Loucy (cell line): Measurements from ENCODE around the gene KDSR.
"Not testable (repeated sequence)": the region's sequence is repeated elsewhere in the genome, so short reads cannot be mapped to it uniquely, and the experiment has no call there.

Experiments
- H2AFZ ChIP-seq: fragments of 200-600 bp; sonication (generic); 2 replicates; pipeline ENCODE4 v1.6.0; 2016; ENCODE audit warnings: antibody characterized with exemption, mild to moderate bottlenecking, low read length, moderate library complexity
- H3F3A ChIP-seq: fragments of 200-600 bp; 2 replicates; pipeline ENCODE4 v1.6.0; 2016; ENCODE audit warnings: antibody characterized with exemption, low read depth, mild to moderate bottlenecking
- H3K27me3 ChIP-seq: fragments of 200-600 bp; sonication (generic); 2 replicates; pipeline ENCODE4 v1.6.1; 2014; ENCODE audit warnings: low read length, mild to moderate bottlenecking; ENCODE audit not compliant: insufficient read depth, poor library complexity, severe bottlenecking
- H3K36me3 ChIP-seq: fragments of 200-600 bp; sonication (generic); 2 replicates; pipeline ENCODE4 v1.6.1; 2016; ENCODE audit warnings: low read length; ENCODE audit not compliant: insufficient read depth
- H3K4me1 ChIP-seq: fragments of 200-600 bp; sonication (generic); 2 replicates; pipeline ENCODE4 v1.5.1; 2014; ENCODE audit warnings: low read length, mild to moderate bottlenecking; ENCODE audit not compliant: insufficient read depth, poor library complexity, severe bottlenecking
- H3K4me2 ChIP-seq: fragments of 200-600 bp; sonication (generic); 2 replicates; pipeline ENCODE4 v1.6.0; 2014; ENCODE audit warnings: antibody characterized with exemption, low read length, low read depth, mild to moderate bottlenecking; ENCODE audit not compliant: poor library complexity, severe bottlenecking
- H3K4me3 ChIP-seq: fragments of 200-600 bp; sonication (generic); 2 replicates; pipeline ENCODE4 v1.5.1; 2014; ENCODE audit warnings: low read length, mild to moderate bottlenecking, mixed read lengths; ENCODE audit not compliant: poor library complexity, severe bottlenecking
- H3K79me2 ChIP-seq: fragments of 200-600 bp; sonication (generic); 2 replicates; pipeline ENCODE4 v1.6.1; 2014; ENCODE audit warnings: low read length; ENCODE audit not compliant: insufficient read depth
- H3K9ac ChIP-seq: fragments of 200-600 bp; sonication (generic); 2 replicates; pipeline ENCODE4 v1.6.0; 2014; ENCODE audit warnings: mild to moderate bottlenecking, low read depth, low read length, moderate library complexity; ENCODE audit not compliant: poor library complexity, severe bottlenecking
- H3K9me2 ChIP-seq: fragments of 200-600 bp; sonication (generic); replicated peaks from 2 replicates; pipeline ENCODE4 v1.6.1; 2016; ENCODE audit warnings: low read depth, low read length, mixed read lengths
- H3K9me3 ChIP-seq: fragments of 200-600 bp; sonication (generic); 2 replicates; pipeline ENCODE4 v1.6.1; 2014; ENCODE audit warnings: mild to moderate bottlenecking, antibody characterized with exemption, low read length, low read depth; ENCODE audit not compliant: insufficient read depth
- H4K20me1 ChIP-seq: fragments of 200-600 bp; sonication (generic); 2 replicates; pipeline ENCODE4 v1.6.0; 2014; ENCODE audit warnings: antibody characterized with exemption, low read length, mild to moderate bottlenecking; ENCODE audit not compliant: insufficient read depth, poor library complexity, severe bottlenecking
- EZH2phosphoT487 ChIP-seq: fragments of 200-600 bp; IDR thresholded peaks from 2 replicates; pipeline ENCODE4 v1.6.1; 2018; ENCODE audit warnings: antibody characterized with exemption, mild to moderate bottlenecking, moderate library complexity, borderline replicate concordance
- TF ChIP-seq, protein P1 (sequence below): fragments of 200-600 bp; sonication (generic); conservative IDR thresholded peaks from 2 replicates; pipeline ENCODE4 v1.5.1; 2014; ENCODE audit warnings: mild to moderate bottlenecking, antibody characterized with exemption, low read length

The KDSR gene

GRCh38 chr18:63363951-63364350 is 3.1 kb downstream of the KDSR start:
- H3K27me3 ChIP-seq: no peaks in the 10 kb centered on the region
- H3K36me3 ChIP-seq: peaks cover 17% of the 10 kb centered on the region; the same call in 1 of the 2 replicates
- H3K9me3 ChIP-seq: no peaks in the 10 kb centered on the region
- H3K4me1 ChIP-seq: peaks cover 24% of the 10 kb centered on the region
- TF ChIP-seq, protein P1, sequence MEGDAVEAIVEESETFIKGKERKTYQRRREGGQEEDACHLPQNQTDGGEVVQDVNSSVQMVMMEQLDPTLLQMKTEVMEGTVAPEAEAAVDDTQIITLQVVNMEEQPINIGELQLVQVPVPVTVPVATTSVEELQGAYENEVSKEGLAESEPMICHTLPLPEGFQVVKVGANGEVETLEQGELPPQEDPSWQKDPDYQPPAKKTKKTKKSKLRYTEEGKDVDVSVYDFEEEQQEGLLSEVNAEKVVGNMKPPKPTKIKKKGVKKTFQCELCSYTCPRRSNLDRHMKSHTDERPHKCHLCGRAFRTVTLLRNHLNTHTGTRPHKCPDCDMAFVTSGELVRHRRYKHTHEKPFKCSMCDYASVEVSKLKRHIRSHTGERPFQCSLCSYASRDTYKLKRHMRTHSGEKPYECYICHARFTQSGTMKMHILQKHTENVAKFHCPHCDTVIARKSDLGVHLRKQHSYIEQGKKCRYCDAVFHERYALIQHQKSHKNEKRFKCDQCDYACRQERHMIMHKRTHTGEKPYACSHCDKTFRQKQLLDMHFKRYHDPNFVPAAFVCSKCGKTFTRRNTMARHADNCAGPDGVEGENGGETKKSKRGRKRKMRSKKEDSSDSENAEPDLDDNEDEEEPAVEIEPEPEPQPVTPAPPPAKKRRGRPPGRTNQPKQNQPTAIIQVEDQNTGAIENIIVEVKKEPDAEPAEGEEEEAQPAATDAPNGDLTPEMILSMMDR: no peak
- H2AFZ ChIP-seq: no peak overlapping the region
- no peak overlapping the region for H3K9ac ChIP-seq
- no peak overlapping the region for H3K4me3 ChIP-seq
- no peaks in the 10 kb centered on the region for H3F3A ChIP-seq
- H3K4me2 ChIP-seq: peak overlapping the region; percentile 99
- peaks cover 21% of the 10 kb centered on the region; the same call in 1 of the 2 replicates for H3K79me2 ChIP-seq
- H3K9me2 ChIP-seq: no peaks in the 10 kb centered on the region
- H4K20me1 ChIP-seq: peaks cover 25% of the 10 kb centered on the region

DNA sequence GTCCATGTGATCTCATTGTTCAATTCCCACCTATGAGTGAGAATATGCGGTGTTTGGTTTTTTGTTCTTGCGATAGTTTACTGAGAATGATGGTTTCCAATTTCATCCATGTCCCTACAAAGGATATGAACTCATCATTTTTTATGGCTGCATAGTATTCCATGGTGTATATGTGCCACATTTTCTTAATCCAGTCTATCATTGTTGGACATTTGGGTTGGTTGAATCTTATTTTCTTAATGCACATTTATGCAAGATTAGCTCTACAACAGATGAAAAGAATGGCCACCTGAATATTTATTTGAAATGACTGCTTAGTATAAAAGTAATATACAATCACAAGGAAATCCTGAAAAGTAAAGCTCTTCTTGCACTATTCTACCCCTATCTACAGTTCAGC is 3.6 kb downstream of the KDSR start:
- not testable (repeated sequence) for H2AFZ ChIP-seq, H3K27me3 ChIP-seq, H3K9me2 ChIP-seq, H3K9me3 ChIP-seq, H3K4me2 ChIP-seq, H3F3A ChIP-seq, H3K4me3 ChIP-seq, H3K9ac ChIP-seq
- Histone ChIP-seq H3K4me1 (peaks cover 24% of the 10 kb centered on the region), H3K79me2 (peaks cover 21% of the 10 kb centered on the region; the same call in 1 of the 2 replicates), H4K20me1 (peaks cover 25% of the 10 kb centered on the region), H3K36me3 (peaks cover 17% of the 10 kb centered on the region; the same call in 1 of the 2 replicates)

- Histone ChIP-seq H3K9ac (no peak overlapping the region), H3K4me2 (no peak overlapping the region), H3F3A (no peaks in the 10 kb centered on the region), H3K36me3 (peaks cover 28% of the 10 kb centered on the region; the same call in 1 of the 2 replicates), H3K79me2 (no peaks in the 10 kb centered on the region), H3K27me3 (no peaks in the 10 kb centered on the region), H4K20me1 (no peaks in the 10 kb centered on the region), H3K4me3 (no peak overlapping the region), H2AFZ (no peak overlapping the region), H3K9me2 (no peaks in the 10 kb centered on the region), H3K4me1 (no peaks in the 10 kb centered on the region), H3K9me3 (no peaks in the 10 kb centered on the region)
- TF ChIP-seq, protein P1: no peak
- TF ChIP-seq EZH2phosphoT487: no peak
Measured at GRCh38 chr18:63356272-63356896, 10.6 kb downstream of the KDSR start.

- Histone ChIP-seq H3K4me2 (no peak overlapping the region), H2AFZ (no peak overlapping the region), H3K36me3 (peaks cover 39% of the 10 kb centered on the region; the same call in 1 of the 2 replicates), H3K4me3 (no peak overlapping the region), H3K9me2 (no peaks in the 10 kb centered on the region), H4K20me1 (no peaks in the 10 kb centered on the region), H3F3A (no peaks in the 10 kb centered on the region), H3K79me2 (no peaks in the 10 kb centered on the region), H3K9me3 (no peaks in the 10 kb centered on the region), H3K9ac (no peak overlapping the region), H3K27me3 (no peaks in the 10 kb centered on the region), H3K4me1 (no peaks in the 10 kb centered on the region)
- TF ChIP-seq, protein P1: no peak
- no peak for TF ChIP-seq EZH2phosphoT487
Measured at GRCh38 chr18:63350230-63350629, 16.8 kb downstream of the KDSR start.
